ENCODE data around the gene IGF2.
"Not testable (repeated sequence)": the region's sequence is repeated elsewhere in the genome, so short reads cannot be mapped to it uniquely, and the experiment has no call there.

Gene IGF2

DNA sequence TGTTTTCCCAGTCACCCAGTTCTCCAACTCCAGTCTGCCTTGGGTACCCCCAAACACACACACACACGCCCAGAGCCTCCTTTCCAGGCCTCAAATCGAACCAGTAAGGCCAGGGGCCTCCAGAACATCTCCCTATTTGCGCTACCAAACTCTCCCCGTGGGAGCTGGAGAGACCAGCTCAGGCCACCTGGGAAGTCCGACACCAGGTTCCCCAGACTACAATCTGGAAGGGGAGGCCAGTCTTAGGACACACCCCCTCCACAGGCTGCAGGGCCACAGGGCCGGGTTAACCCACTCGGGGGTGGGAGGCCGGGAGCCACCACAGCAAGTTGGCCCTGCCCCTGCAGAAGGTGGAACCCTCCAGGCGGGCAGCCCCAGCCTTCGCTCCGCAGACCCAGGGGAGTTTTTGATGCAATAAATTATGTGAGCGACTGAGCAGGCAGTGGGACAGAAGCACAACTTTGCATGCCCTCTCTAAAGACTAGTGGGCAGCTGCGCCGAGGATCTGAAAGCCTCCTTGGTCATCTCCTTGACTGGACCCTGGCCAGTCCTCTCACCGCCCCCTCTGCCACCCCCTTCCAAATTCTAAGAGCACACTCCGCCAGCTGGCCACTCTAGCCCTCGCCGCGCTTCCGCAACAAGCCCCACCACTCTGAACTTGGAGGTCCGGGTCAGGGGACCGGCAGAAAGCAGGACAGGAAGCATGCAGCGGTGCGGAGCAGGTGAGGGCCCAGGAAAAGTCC, 2.8 kb downstream of the IGF2 start:
- no peak for DNase-seq (ENCODE audit: low read depth in 3 of 3)

DNA sequence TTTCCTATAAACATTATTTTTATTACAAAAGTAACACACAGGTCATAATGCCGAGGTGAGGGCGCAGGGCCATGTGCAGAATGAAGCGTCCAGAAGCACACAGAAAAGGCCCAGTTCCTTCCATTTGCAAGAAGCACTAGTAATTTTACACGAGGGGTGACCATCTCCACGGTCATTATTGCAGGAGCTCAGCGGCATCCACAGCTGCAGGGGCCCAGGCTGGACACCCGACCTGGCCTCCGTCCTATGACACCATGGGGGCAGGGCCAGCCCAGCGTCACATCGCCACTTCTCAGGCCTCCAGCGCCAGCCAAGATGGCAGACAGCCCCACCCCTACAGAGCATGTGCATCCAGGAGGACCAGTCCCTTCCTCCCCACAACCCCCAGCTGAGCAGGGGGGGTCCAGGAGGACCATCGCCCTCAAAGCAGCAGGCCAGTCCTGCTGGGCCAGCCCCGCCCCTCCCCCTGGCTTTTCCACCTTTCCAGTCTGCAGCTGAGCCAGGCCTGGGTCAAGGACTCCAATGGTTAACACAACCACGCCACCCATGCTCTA, 3.5 kb downstream of the IGF2 start:
- no peak for DNase-seq (ENCODE audit: low read depth in 3 of 3)

DNA sequence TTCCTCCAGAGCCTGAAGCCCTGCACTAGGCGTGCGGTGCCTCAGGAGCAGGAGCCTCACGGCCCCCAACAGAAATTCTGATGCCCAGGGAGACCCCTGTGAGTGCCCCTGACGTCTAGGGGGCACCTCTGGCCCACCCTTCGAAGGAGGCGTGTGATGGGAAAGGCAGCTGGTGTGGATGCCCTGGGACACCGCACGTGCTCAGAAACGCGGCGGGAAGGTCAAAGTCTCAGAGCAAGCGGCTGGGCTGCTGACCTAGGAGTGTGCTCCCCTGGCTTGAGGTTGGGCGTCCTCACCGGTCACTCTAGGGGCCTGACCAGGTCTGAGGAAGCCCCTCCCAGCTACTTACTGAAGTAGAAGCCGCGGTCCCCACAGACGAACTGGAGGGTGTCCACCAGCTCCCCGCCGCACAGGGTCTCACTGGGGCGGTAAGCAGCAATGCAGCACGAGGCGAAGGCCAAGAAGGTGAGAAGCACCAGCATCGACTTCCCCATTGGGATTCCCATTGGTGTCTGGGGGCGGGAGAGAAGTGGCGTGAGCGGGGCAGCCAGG, 4.1 kb downstream of the IGF2 start:
- DNase-seq (ENCODE audit: low read depth in 3 of 3), result no peak

DNA sequence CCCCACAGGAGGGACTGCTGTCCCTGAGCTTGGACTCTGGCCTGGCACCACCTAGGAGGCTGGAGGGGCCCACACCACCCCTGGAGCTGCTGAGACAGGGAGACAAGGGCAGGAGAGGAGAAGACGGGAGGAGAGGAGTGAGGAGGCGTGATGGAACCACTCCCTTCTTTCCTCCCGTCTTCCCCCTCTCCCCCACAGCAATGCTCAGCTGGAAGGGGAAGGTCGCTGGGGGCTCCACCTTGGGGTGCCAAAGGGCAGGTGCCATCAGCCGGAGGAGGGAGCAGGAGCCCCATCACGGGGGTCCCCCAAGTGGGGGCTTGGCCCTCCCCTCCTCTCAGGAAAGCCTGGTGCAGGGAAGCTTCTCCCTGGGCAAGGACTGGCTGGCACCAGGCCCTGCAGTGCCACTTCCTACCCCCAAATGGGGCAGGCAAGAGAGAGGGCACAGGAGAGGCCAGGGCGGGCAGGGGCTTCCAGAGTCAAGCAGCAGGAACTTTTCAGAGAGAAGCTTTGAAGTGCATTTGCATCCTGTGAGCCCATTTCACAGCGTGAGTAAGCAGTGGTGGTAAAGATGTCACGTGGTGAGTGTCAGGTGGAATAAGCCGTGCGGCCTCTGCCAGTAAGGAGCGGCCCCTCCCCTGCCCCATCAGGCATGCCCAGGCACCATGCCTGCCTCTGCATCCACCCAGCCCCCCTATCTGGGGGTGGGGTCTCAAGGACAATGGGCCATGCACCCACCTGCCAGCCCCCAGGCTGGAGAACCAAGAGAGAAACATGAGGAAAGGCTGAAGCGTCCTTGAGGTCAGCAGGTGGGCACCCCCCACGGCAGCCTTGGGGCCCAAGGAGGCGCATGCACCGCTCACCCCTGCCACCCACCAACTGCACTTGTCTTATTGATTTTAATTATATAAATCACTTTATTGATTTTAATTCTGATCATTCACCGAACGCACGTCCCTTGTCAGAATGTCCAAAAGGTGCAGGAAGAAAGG, 4.9 kb downstream of the IGF2 start:
- no peak for DNase-seq (ENCODE audit: low read depth in 3 of 3)

DNA sequence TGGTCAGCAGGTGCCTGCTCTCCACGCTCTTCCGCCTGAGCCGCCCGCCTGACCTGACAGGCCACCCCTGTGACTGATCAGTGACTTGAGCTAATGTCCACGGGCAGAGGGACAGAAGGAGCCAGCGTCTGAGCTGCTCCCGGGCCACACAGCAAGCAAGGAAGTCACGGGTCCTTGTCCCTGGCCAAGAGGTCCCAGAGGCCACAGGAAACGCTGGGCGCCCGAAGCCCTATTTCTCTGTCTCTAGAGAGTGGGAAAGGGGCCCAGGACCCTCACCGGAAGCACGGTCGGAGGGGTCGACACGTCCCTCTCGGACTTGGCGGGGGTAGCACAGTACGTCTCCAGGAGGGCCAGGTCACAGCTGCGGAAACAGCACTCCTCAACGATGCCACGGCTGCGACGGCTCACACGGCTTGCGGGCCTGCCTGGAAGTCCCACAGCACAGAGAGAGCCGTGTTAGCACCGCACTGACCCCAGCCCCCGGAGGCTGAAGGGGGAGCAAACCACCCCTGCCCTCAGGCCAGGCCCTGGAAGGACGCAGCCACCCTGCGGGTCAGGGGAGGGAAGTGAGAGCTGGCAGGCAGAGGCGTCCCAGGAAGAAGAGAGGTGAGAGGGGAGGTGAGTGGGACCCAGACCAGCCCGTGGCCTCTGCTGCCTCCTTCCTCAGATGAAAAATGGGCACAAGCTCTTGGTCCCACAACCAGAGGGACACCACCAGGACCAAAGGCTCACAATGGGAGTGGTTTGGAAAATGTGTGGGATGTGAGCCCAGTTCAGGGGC, 5.8 kb downstream of the IGF2 start:
- no peak for DNase-seq (ENCODE audit: low read depth in 3 of 3)

DNA sequence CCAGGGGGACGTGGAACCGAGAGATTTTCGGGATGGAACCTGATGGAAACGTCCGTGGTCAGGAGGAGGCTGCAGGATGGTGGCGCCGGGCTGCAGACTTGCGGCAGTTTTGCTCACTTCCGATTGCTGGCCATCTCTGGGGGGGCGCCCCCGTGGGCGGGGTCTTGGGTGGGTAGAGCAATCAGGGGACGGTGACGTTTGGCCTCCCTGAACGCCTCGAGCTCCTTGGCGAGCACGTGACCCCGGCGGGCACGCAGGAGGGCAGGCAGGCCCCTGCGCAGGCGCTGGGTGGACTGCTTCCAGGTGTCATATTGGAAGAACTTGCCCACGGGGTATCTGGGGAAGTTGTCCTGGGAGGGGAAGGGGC, 6.3 kb downstream of the IGF2 start:
- no peak for DNase-seq (ENCODE audit: low read depth in 3 of 3)

DNA sequence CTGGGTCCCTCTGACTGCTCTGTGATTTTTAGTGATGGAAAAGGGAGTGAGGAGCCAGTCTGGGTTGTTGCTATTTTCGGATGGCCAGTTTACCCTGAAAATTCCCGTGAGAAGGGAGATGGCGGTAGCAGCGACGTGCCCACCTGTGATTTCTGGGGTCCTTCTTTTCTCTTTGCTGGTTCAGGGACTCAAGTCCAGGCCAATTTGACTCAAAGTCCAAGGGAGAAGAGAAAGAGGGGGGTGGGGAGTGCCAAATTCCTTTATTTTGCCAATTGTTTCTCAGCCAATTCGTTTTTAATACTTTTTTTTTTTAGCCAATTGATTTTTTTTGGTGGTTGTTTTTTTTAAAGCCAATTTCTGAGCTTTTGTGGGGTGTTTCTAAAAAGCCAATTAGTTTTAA, 6.9 kb downstream of the IGF2 start:
- DNase-seq (ENCODE audit: low read depth in 3 of 3), result no peak

DNA sequence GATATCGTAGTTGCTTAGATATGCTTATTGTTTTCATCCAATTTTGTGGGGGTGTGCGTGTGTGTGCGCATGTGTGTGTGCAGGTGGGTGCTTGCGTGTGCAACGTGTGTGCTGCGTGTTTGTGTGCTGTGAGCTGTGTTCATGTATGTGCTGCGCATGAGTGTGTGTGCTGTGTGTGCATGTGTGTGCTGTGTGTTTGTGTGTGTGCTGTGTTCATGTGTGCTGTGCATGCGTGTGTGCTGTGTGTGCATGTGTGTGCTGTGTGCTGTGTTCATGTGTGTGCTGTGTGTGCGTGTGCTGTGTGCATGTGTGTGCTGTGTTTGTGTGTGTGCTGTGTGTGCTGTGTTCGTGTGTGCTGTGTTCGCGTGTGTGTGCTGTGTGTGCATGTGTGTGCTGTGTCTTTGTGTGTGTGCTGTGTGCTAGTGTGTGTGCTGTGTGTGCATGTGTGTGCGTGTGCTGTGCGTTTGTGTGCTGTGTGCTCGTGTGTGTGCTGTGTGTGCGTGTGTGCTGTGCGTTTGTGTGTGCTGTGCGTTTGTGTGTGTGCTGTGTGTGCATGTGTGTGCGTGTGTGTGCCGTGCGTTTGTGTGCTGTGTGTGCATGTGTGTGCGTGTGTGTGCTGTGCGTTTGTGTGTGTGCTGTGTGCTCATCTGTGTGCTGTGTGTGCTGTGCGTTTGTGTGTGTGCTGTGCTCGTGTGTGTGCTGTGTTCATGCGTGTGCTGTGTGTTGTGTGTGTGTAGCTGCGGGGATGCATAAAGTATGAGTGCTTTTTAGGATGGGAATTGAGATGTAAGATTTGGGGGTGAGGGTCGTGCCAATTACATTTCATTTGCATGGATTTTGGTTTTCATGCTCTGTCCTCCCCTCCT, 7.6 kb downstream of the IGF2 start:
- no peak for DNase-seq (ENCODE audit: low read depth in 3 of 3)

DNA sequence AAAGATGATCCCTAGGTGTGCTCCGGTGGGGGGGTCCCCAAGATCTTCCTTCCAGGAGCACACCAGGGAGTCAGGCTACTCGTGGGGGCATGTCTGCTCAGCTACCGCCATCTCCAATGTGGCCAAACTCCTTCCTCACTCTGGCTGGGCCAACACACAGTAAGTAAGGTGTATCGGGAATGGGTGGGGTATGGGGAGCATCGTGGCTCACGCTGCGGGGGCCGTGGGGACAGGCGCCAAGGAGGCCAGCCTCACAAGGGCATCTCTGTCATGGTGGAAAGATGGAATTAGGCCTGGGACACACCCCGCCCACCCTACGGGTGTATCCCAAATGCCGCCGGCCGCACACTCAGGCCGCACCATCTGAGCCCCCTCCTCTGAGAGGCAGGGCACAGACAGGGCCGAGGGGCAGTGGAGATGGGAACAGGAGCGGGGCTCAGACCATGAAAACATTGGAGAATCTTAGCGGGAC, 8.3 kb downstream of the IGF2 start:
- DNase-seq (ENCODE audit: low read depth in 3 of 3), result no peak

DNA sequence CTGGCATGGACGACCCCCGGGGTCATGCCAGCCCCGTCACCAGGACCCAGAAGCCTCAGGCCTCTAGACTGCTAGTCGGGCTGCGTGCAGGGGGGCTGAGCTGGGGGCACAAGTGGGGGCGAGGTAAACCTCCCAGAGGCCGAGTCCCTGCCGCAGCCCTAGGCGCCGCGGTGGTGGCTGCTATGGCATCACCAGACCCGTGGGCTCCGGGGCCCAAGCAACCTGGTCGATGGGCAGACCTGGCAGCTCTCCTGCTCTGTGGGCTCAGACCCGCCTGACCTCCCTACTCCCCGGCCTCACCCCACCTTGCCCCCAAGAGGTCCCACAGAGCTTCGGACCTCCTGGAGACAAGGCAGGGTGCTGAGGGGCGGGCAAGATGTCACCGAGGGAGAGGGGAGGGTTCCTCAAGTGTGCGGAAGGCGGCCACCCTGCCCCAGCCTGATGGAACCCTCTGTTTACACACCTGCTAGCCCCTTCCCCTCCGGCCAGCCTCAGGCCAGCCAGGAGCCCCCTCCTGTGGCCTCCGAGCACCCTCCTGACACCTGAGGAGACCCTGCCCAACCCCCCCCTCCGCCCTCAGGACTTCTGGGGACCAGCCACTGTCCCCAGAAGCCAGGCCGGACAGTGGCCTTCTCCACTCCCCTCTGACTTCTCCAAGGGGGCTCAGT, 9.4 kb downstream of the IGF2 start:
- DNase-seq (ENCODE audit: low read depth in 3 of 3), result no peak

DNA sequence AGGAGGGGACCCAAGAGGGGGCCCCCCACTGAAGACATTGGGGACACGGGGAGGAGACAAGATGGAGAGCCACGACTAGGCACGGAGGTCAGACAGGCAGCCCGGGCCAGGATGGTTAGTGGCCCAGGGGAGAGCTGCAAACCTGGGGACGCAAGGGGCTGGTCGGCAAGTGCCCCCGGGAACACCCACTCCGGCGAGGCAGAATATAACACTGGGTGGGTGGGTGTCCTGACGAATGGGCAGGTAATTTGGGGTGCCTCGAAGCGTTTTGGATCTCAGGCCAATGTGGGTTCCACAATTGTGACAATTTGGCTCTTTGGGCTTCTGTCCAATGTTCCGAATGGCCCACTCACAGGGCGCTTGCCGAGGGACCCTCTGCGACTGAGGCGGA, 9.9 kb downstream of the IGF2 start:
- no peak for DNase-seq (ENCODE audit: low read depth in 3 of 3)

DNA sequence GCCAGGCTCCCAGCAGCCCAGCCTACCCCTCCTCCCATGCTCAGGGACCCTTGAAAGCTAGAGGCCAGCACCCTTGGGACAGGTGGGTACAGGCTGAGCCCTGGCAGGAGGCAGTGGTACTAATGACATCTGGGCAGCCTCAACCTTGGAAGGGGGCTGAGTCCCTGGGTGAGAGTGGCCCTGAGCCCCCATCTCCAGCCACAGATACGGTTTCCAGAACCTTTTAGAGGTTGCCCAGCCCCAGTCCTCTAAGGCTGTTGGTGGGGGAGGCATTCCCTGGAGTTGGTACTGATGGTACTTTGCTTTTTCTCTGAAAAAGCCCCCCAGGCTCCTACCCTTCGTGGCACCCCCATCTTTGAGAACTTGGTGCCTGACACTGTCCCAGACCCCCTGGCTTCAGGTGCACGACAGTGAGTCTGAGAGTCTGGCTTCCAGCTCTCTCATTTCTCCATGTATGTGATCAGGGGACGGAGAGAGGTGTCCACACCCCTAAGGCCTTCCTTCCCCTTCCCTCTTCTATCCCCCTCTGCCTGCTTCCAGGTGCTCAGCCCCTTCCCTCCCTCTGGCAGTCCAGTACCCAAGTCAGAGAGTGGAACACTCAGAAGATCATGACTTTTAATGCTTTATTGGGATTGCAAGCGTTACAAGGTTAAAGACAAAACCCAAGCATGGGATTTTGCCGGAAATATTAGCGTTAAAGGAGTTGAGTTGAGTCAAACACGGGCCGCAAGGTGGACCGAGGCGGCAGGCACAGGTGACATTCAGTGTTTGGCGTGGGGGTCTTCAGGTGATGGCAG, 10.5 kb downstream of the IGF2 start:
- DNase-seq (ENCODE audit: low read depth in 3 of 3), result no peak

DNA sequence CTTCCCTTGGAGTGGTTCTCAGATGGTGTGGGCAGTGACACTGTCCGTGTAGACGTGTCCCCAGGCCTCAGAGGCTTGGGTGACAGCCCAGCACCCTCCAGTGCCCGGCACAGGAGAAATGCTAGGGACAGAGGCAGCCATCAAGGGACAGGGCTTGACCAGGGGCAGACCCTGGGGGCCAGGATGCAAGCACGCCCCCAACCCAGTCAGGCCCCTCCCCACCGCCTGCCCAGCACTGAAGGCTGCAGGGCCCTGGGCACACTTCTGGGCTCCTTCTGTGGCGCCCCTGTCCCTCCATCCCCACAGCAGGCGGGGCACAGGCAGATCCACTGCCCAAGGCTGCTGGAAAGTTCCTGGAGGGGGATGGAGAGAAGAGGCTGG, 11.1 kb downstream of the IGF2 start:
- DNase-seq (ENCODE audit: low read depth in 3 of 3), result no peak

DNA sequence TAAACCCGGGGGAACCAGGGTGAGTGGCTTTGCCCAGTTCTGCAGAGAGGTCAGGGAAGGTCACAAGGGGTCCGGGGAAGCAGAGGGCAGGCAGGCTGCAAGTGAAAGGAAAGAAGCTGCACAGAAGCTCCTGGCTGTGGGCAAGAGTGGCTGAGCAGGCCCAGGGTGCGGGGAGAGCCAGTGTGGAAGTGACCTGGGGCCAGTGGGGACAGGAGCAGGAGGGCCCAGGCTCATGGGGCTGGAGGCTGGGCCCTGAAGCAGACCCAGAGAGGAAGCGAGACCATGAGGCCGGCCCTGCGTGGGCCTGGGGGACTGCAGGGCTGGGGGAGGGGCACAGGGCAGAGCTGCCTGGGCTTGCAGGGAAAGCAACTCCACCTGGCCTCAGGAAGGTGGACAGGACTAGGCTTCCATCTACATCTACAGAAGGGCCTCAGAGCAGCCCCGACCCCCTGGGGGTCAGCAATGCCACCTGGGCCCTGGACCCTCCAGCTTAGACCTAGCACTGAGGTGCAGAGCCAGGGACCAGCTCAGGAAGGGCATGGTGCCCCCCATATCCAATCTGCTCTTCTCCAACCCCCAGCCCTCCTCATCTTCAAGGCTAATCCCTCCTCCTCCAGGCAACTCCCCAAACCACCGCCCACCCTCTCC, 11.6 kb downstream of the IGF2 start:
- no peak for DNase-seq (ENCODE audit: low read depth in 3 of 3)

DNA sequence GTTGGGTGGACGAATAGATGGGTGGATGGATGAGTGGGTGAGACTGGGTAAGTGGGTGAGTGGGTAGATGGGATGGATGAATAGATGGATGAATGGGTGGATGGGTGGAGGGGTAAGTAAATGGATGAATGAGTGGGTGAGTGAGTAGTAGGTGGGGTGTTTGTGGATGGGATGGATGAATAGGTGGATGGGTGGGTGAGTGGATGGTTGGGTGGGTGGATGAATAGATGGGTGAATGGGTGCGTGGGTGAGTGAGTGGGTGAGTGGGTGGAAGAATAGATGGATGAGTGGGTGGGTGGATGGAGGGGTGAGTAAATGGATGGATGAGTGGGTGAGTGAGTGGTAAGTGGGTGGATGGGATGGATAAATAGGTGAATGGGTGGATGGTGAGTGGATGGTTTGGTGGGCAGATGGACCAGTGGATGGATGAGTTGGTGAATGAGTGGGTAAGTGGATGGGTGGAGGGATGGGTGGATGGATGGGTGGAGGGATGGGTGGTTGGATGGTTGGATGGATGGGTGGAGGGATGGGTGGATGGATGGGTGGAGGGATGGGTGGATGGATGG, 12.6 kb downstream of the IGF2 start:
- no peak for DNase-seq (ENCODE audit: low read depth in 3 of 3)

DNA sequence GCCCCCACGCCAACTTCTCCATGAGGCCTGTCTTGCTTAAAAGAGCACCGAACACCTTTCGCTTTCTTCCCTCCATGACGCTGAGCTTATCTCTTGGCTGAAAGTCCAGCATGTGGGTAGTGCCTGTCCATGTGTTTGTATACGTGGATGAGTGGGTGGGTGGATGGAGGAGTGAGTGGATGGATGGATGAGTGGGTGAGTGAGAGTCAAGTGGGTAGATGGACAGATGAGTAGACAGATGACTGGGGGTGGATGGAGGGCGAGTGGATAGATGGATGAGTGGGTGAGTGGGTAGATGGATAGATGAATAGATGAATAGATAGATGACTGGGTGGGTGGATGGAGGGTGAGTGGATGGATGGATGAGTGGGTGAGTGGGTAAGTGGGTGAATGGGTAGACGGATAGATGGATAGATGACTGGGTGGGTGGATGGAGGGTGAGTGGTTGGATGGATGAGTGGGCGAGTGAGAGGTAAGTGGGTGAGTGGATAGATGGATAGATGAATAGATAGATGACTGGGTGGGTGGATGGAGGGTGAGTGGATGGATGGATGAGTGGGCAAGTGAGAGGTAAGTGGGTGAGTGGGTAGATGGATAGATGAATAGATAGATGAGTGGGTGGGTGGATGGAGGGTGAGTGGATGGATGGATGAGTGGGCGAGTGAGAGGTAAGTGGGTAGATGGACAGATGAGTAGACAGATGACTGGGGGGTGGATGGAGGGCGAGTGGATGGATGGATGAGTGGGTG, 14.3 kb downstream of the IGF2 start:
- not testable (repeated sequence) for DNase-seq (ENCODE audit: low read depth in 3 of 3)

DNA sequence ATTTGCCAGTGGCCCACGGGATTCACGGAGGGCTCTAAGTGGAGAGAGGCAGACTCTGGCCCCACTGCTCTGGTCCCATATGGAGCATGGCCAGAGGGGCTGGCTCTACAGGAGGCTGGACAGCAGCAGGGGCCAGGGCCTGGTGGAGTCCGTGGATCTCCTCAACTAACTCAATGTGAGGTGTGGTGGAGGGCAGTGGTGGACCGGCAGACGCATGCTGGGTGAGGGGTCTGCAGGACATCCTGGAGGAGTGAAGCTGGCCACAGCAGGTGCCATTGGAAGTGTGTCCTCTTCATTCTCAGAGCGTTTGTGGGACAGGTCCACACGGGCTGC, 15.6 kb downstream of the IGF2 start:
- no peak for DNase-seq (ENCODE audit: low read depth in 3 of 3)

Measured in stimulated activated CD4-positive, alpha-beta T cell treated with anti-CD3 and anti-CD28 coated beads, TNF-alpha, amount 100 ng/mL, for 4 hours (primary cell).